HG02840 (cell line): ENCODE measurements around the gene CDC7.
"Not testable (repeated sequence)": the region's sequence is repeated elsewhere in the genome, so short reads cannot be mapped to it uniquely, and the experiment has no call there.

Experiments used
- ATAC-seq: cut with Tn5 transposase; IDR thresholded peaks from one replicate; pipeline ENCODE4 v1.9.1; 2021; ENCODE audit warnings: mild to moderate bottlenecking, moderate library complexity, moderate number of reproducible peaks; ENCODE audit not compliant: unreplicated experiment, low FRiP score

CDC7 gene

GRCh38 chr1:91507328-91507727, 6.7 kb downstream of the CDC7 start:
- no peak for ATAC-seq

GRCh38 chr1:91510754-91511153, 10.1 kb downstream of the CDC7 start:
- no peak for ATAC-seq

GRCh38 chr1:91511386-91511785, 10.7 kb downstream of the CDC7 start:
- no peak for ATAC-seq

GRCh38 chr1:91513160-91513559, 12.5 kb downstream of the CDC7 start:
- no peak for ATAC-seq

- ATAC-seq, result no peak
These were observed 13.1 kb downstream of the CDC7 start for GRCh38 chr1:91513706-91514105.

GRCh38 chr1:91515994-91516393, 15.3 kb downstream of the CDC7 start:
- no peak for ATAC-seq

- ATAC-seq, result not testable (repeated sequence)
These were observed 16.0 kb downstream of the CDC7 start for GRCh38 chr1:91516605-91517004.

- ATAC-seq, result not testable (repeated sequence)
These were observed 18.5 kb downstream of the CDC7 start for GRCh38 chr1:91519167-91519566.

- no peak for ATAC-seq
These were observed 20.4 kb downstream of the CDC7 start for GRCh38 chr1:91520942-91521507.

GRCh38 chr1:91523482-91523881, 22.8 kb downstream of the CDC7 start:
- ATAC-seq, result peak; percentile 81

- no peak for ATAC-seq
These were observed 25.8 kb downstream of the CDC7 start for GRCh38 chr1:91526496-91526895.

GRCh38 chr1:91527266-91527765, 26.7 kb downstream of the CDC7 start:
- ATAC-seq, result no peak

- ATAC-seq, result no peak
These were observed 27.1 kb downstream of the CDC7 start for GRCh38 chr1:91527781-91528180.

- no peak for ATAC-seq
These were observed 29.2 kb downstream of the CDC7 start for GRCh38 chr1:91529856-91530255.

- no peak for ATAC-seq
These were observed 32.8 kb downstream of the CDC7 start for GRCh38 chr1:91533361-91534024.

GRCh38 chr1:91535441-91535840, 34.8 kb downstream of the CDC7 start:
- no peak for ATAC-seq

GRCh38 chr1:91537281-91537986, 36.8 kb downstream of the CDC7 start:
- ATAC-seq, result no peak

GRCh38 chr1:91537987-91538304, 37.3 kb downstream of the CDC7 start:
- ATAC-seq, result no peak

- ATAC-seq, result no peak
These were observed 40.3 kb downstream of the CDC7 start for GRCh38 chr1:91540910-91541309.

- ATAC-seq, result no peak
These were observed 41.4 kb downstream of the CDC7 start for GRCh38 chr1:91541918-91542533.

- no peak for ATAC-seq
These were observed 45.1 kb downstream of the CDC7 start for GRCh38 chr1:91545506-91546300.
